Measurements from ENCODE around the gene CYS1.

The CYS1 gene

DNA sequence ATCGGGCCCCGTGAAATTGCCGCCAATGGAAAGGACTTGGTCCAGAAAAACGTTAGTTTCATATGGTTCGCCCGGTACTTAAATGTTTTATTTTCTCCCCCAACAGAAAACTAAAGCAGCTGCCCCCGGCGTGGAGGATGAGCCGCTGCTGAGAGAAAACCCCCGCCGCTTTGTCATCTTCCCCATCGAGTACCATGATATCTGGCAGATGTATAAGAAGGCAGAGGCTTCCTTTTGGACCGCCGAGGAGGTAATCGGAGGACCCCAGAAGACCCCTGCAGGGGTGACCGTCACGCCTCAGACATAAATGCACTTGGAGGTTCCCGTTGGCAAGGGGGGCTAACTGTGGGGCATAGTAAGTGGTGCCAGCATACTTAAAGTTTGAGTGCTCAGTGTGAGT, 43.1 kb upstream of the CYS1 start:
- CTCF ChIA-PET, result interaction anchor here (1.4 to 3.5 kb wide), 3 partner anchors 50 to 312 kb away, joined by 6 to 22 read pairs (median 13); no protein-coding TSS in a partner anchor

DNA sequence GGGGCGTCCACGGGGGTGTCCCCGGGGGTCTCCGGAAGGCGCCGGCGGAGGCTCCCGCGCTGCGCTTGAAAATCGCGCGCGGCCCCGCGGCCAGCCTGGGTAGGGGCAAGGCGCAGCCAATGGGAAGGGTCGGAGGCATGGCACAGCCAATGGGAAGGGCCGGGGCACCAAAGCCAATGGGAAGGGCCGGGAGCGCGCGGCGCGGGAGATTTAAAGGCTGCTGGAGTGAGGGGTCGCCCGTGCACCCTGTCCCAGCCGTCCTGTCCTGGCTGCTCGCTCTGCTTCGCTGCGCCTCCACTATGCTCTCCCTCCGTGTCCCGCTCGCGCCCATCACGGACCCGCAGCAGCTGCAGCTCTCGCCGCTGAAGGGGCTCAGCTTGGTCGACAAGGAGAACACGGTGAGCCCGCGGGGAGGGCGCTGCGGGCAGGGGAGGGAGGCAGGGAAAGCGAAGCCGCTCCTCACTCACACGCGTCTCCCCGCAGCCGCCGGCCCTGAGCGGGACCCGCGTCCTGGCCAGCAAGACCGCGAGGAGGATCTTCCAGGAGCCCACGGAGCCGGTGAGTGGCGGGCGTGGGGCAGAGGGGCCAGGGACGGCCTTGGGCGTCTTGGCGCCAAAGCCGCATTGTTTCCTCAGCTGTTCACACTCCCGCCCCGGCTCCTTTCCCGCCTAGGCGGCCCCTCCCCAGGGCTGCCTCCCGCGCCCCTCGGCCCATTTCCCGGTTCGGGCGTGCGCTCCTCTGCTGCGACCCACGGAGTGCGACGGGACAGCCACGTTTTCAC, 42.5 kb upstream of the CYS1 start, which contains the start of gene RRM2:
Gene RRM2 (plus strand): TSS at position 240 of the 781 bp plus-strand sequence. CDS start 60 bp downstream, at position 300.
- TF ChIP-seq CTCF (conservative IDR thresholded peaks at IDR 0.05; ENCODE audit: low read depth), result no peak
- CTCF ChIA-PET, result interaction anchor here (0.6 to 1.8 kb wide), 3 partner anchors 50 to 322 kb away, joined by 3 to 13 read pairs (median 6); no protein-coding TSS in a partner anchor
- peak within 1 kb of the TSS; percentile 93 for H3K27ac ChIP-seq
- peak; percentile 98 for DNase-seq (ENCODE audit: low spot score)
- POLR2A ChIA-PET (ENCODE audit: low non-redundant PET), result no interaction called here

More for the DNA sequence above, 43.1 kb upstream of the CYS1 start:
- no peak for DNase-seq (ENCODE audit: low spot score)
- POLR2A ChIA-PET (ENCODE audit: low non-redundant PET), result interaction anchor here (0.6 kb wide), 1 partner anchor 285 kb away, joined by 4 read pairs; no protein-coding TSS in a partner anchor
- peak overlapping the region; percentile 93 for H3K27ac ChIP-seq
- TF ChIP-seq CTCF (conservative IDR thresholded peaks at IDR 0.05; ENCODE audit: low read depth), result no peak

DNA sequence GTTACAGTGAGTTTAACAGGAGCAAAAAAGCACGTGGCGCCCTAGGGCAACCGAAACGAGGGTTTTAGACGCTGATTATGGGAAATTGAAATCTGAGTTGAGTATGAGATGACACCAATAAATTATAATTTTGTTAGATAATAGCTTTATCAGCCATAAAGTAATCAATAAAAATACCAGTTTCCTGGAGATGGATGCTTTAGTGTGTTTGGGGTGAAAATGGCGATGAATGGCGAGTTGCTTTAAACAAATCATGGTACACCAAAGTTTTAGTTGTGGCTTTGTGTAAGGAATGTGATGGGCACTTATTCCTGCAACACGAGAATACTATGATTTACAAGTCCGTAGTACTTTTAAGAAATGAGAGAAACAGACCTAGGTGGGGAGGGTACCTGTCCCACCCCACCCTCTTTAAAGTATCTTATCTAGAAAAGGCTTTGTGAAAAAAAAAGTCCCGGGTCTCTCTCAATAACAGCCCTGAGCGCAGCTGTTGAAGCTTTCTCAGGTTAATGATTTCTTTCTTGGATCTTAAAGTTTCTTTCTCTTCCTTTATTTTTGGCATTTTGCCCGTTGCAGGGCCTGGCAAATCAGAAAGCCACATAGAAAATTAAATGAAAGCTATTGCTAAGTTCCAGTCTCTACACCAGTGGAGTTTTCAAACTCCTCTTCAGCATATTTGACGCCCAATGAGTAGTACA, 40.8 kb upstream of the CYS1 start:
- ChIA-PET POLR2A (ENCODE audit: low non-redundant PET) (no interaction called here), CTCF (interaction anchor here (1.0 kb wide), 1 partner anchor 35 kb away, joined by 3 read pairs; no protein-coding TSS in a partner anchor)
- no peak for DNase-seq (ENCODE audit: low spot score)
- H3K27ac ChIP-seq, result peak overlapping the region; percentile 95
- no peak for TF ChIP-seq CTCF (conservative IDR thresholded peaks at IDR 0.05; ENCODE audit: low read depth)

- CTCF ChIA-PET, result interaction anchor here (0.7 to 1.4 kb wide), 2 partner anchors 23 to 47 kb away, joined by 3 to 4 read pairs; no protein-coding TSS in a partner anchor
- DNase-seq (ENCODE audit: low spot score), result peak; percentile 95
- H3K27ac ChIP-seq, result peak overlapping the region; percentile 95
- POLR2A ChIA-PET (ENCODE audit: low non-redundant PET), result no interaction called here
- TF ChIP-seq CTCF (conservative IDR thresholded peaks at IDR 0.05; ENCODE audit: low read depth), result no peak
Observed at GRCh38 chr2:10120158-10120876, 40.1 kb upstream of the CYS1 start.

DNA sequence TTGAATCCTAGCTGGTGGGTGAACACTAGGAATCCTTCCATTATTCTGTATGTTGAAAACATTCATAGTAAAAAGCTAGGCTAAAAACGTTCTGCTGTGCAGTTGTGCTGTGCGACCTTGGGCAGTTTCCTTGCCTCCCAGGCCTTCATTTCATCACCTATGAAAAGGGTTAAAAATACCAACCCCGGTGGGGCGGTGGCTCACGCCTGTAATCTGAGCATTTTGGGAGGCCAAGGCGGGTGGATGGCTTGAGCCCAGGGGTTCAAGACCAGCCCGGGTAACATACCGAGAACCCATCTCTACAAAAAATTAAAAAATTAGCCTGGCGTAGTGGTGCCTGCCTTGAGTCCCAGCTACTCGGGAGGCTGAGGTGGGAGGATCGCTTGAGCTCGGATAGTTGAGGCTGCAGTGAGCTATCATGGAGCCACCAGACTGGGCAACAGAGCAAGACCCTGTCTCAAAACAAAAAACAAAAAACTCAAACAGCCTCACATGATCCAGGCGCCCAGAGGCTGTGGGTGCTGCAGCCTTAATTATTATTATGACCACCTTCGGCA, 39.5 kb upstream of the CYS1 start:
- no peak for DNase-seq (ENCODE audit: low spot score)
- CTCF ChIA-PET, result interaction anchor here (0.6 to 1.4 kb wide), 3 partner anchors 22 to 289 kb away, joined by 3 to 4 read pairs (median 3); no protein-coding TSS in a partner anchor
- H3K27ac ChIP-seq, result peak overlapping the region; percentile 95
- POLR2A ChIA-PET (ENCODE audit: low non-redundant PET), result no interaction called here
- no peak for TF ChIP-seq CTCF (conservative IDR thresholded peaks at IDR 0.05; ENCODE audit: low read depth)
